Measurements from ENCODE around the gene CEP192. TPM values are rescaled to one million over a fixed set of nuclear protein-coding genes. Genes with fewer than 3 reads are reported as not detected.

Gene CEP192
- total and polyA plus RNA-seq, 4 donors = 2.5 to 32.4 (median 10.9) TPM

DNA sequence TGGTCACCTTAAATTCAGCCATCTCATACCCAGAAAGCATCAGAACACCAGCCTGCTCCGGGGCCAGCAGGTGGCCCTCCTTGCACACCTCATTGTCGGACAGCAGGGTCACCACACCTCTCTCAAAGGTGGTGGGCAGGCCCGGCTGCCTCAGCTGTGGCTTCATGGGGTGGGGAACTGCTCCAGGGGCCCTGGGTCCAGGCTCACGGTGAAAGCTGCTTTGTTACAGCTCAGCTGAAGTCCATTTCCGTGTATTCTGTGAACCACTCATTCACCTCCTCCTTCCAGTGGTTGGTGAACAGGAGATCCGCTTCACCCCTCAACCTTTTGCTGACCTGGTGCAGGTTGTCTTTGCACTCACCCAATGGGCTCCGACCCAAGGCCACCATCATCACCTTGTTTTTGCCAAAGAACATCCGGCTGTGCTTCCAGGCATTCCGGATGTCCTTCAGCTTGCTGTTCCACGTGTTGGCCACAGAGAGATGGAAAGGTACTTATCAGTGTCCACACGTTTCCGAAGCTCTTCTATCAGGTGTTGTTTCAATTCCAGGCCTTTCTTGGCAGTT, 148.8 kb downstream of the CEP192 start (continued):
- TF ChIP-seq, protein P1, sequence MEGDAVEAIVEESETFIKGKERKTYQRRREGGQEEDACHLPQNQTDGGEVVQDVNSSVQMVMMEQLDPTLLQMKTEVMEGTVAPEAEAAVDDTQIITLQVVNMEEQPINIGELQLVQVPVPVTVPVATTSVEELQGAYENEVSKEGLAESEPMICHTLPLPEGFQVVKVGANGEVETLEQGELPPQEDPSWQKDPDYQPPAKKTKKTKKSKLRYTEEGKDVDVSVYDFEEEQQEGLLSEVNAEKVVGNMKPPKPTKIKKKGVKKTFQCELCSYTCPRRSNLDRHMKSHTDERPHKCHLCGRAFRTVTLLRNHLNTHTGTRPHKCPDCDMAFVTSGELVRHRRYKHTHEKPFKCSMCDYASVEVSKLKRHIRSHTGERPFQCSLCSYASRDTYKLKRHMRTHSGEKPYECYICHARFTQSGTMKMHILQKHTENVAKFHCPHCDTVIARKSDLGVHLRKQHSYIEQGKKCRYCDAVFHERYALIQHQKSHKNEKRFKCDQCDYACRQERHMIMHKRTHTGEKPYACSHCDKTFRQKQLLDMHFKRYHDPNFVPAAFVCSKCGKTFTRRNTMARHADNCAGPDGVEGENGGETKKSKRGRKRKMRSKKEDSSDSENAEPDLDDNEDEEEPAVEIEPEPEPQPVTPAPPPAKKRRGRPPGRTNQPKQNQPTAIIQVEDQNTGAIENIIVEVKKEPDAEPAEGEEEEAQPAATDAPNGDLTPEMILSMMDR (IDR thresholded peaks at IDR 0.05; ENCODE audit: low read depth, low read length, missing input control) = peak; percentile 51
- peak; percentile 55 for TF ChIP-seq MAX (IDR thresholded peaks at IDR 0.05)
- TF ChIP-seq, protein P2, sequence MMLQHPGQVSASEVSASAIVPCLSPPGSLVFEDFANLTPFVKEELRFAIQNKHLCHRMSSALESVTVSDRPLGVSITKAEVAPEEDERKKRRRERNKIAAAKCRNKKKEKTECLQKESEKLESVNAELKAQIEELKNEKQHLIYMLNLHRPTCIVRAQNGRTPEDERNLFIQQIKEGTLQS (IDR thresholded peaks at IDR 0.05) = no peak

- H3K4me1 ChIP-seq (ENCODE audit: control insufficient read depth in 4 of 4, insufficient read depth in 4 of 4, low read length in 3 of 4) = peaks cover 3 to 21% (median 11%) of the 10 kb centered on the region in 4 donors
- H3K27ac ChIP-seq (ENCODE audit: low read depth in 1 of 2, low read length in 2 of 2) = no peak overlapping the region
- H3K4me3 ChIP-seq (ENCODE audit: low read depth in 1 of 3, low read length in 3 of 3) = no peak overlapping the region
- H3K27me3 ChIP-seq (ENCODE audit: control insufficient read depth in 4 of 4, insufficient read depth in 4 of 4, low read length in 3 of 4) = no peaks in the 10 kb centered on the region
- WGBS = 91% methylated on average over 6 of the region's 6 CpGs
- peaks cover 0 to 4% (median 1%) of the 10 kb centered on the region in 4 donors for H3K9me3 ChIP-seq (ENCODE audit: control insufficient read depth in 4 of 4, low read length in 3 of 4)
- H3K36me3 ChIP-seq (ENCODE audit: control insufficient read depth in 4 of 4, insufficient read depth in 3 of 4, low read depth in 1 of 4, low read length in 3 of 4) = no peaks in the 10 kb centered on the region
- TF ChIP-seq FOXA2 (IDR thresholded peaks at IDR 0.05) = no peak
- no peak for TF ChIP-seq NR2F2 (IDR thresholded peaks at IDR 0.05)
- TF ChIP-seq, protein P3, sequence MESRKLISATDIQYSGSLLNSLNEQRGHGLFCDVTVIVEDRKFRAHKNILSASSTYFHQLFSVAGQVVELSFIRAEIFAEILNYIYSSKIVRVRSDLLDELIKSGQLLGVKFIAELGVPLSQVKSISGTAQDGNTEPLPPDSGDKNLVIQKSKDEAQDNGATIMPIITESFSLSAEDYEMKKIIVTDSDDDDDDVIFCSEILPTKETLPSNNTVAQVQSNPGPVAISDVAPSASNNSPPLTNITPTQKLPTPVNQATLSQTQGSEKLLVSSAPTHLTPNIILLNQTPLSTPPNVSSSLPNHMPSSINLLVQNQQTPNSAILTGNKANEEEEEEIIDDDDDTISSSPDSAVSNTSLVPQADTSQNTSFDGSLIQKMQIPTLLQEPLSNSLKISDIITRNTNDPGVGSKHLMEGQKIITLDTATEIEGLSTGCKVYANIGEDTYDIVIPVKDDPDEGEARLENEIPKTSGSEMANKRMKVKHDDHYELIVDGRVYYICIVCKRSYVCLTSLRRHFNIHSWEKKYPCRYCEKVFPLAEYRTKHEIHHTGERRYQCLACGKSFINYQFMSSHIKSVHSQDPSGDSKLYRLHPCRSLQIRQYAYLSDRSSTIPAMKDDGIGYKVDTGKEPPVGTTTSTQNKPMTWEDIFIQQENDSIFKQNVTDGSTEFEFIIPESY (IDR thresholded peaks at IDR 0.05) = no peak
- no peak for TF ChIP-seq RXRA (IDR thresholded peaks at IDR 0.05)
- TF ChIP-seq YY1 (IDR thresholded peaks at IDR 0.05) = no peak
- no peak for TF ChIP-seq TAF1 (conservative IDR thresholded peaks at IDR 0.05)
- TF ChIP-seq FOXA1 (IDR thresholded peaks at IDR 0.05) = no peak
- TF ChIP-seq EGR1 (IDR thresholded peaks at IDR 0.05; ENCODE audit: low read depth in 2 of 2) = no peak
- TF ChIP-seq GABPA (IDR thresholded peaks at IDR 0.05 in 1 of 2, conservative IDR thresholded peaks at IDR 0.05 in 1 of 2) = no peak
- no peak for TF ChIP-seq REST (IDR thresholded peaks at IDR 0.05)
- TF ChIP-seq, protein P1 (IDR thresholded peaks at IDR 0.05; ENCODE audit: low read depth, low read length, missing input control) = no peak
- TF ChIP-seq RAD21 (IDR thresholded peaks at IDR 0.05) = no peak
- no peak for TF ChIP-seq HNF4A (conservative IDR thresholded peaks at IDR 0.05)
- TF ChIP-seq HNF4G (IDR thresholded peaks at IDR 0.05) = no peak
- TF ChIP-seq JUND (IDR thresholded peaks at IDR 0.05) = no peak
- TF ChIP-seq MAX (IDR thresholded peaks at IDR 0.05) = no peak
- TF ChIP-seq, protein P2 (IDR thresholded peaks at IDR 0.05) = no peak
- no peak for TF ChIP-seq SP1 (IDR thresholded peaks at IDR 0.05)
- H3K9ac ChIP-seq (ENCODE audit: low read depth in 1 of 2, low read length in 2 of 2) = no peak overlapping the region
- DNase-seq (ENCODE audit: low spot score) = no peak
Measured at GRCh38 chr18:13141209-13141608, 150.0 kb downstream of the CEP192 start.

Data from liver (tissue), 9 donors.